HG02588 (cell line): ENCODE results near the gene ABHD12B.
A peak's percentile ranks its signal among the peaks of the same experiment; 100 is the strongest.
"Not testable (repeated sequence)": the region's sequence is repeated elsewhere in the genome, so short reads cannot be mapped to it uniquely, and the experiment has no call there.

Source experiments
- ATAC-seq: cut with Tn5 transposase; IDR thresholded peaks from one replicate; pipeline ENCODE4 v1.9.1; 2021; ENCODE audit warnings: mild to moderate bottlenecking, moderate library complexity; ENCODE audit not compliant: unreplicated experiment

Gene ABHD12B

GRCh38 chr14:50932156-50932555 lies 60.3 kb downstream of the ABHD12B start:
- ATAC-seq = no peak

- ATAC-seq = no peak
Measured at GRCh38 chr14:50932592-50933495, 61.0 kb downstream of the ABHD12B start.

DNA sequence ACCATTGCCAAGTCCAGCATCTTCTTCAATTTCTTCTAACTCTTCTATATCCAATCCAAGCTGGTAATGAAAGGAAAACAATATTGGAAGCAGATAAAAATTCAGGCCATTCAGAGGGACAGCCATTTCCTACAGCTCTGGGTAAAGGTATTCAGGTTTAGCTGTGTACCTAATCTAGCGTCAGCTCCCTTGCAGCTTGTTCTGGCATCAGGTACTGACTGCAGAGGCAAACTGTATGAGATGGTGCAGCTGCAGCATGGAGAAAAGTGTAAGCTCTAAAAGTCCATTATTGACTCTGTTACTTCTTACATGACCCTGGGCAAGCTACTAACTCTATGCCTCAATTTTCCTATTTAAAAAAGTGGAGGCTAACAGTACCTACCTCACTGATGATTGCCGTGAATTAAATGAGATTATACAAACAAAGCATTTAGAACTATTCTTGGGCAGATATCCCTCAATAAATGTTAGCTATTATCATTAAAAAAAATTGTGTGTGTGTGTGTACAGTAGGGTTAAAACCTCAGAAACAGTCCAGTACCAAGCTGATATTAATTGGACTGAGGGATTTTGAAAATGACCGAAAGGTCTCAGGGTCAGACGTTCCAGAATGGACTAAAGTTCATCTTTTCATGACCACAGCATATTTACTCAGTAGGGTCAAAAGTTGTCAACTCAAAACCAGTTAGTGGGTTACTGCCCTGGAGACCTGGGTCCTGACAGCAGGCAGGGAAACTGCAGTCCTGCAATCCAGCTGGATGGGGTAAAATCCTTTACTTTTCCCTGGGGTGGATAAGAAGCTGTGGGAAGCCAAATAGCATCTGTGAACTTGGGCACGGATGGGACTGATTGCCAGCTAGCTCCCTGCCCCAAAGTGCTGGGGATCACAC lies 63.5 kb downstream of the ABHD12B start:
- no peak for ATAC-seq

GRCh38 chr14:50936016-50936340 lies 64.1 kb downstream of the ABHD12B start:
- no peak for ATAC-seq

DNA sequence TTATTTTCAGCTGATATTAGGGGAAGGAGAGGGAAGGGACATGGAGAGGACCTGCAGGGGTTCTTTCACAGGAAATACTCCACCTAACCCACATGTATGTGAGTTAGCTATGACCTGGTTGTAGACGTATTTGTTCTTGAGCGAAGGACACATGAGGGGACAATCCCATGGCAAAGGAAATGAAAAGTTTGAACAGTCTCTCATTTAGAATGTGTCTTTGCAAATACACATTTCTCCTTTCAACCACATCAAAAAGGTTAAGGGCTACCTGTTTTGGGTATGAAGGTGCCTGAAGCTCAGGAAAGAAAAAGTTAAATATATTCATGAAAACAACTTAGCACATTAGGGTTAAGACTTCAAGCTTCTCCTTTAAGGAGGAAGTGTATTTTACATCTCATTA lies 65.0 kb downstream of the ABHD12B start:
- no peak for ATAC-seq

DNA sequence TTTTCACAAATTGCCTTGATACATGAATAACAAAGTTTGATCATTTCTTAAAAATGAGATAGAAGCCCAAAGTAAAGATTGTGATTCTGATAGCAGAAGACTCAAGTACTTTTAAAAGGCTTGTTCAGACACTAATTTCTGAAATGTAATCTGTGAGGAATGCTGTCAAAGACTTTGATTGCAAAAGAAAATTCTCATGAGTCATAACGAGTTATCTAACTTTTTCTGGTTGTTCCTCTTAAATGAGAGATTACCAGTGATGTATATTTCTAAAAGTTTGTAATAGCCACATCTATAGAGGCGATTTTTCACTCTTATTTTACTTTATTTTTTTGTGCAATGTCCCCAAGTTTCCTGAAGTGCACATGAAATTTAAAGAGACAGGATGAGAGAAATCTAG lies 65.5 kb downstream of the ABHD12B start:
- no peak for ATAC-seq

- no peak for ATAC-seq
Measured at GRCh38 chr14:50937800-50938199, 65.9 kb downstream of the ABHD12B start.

DNA sequence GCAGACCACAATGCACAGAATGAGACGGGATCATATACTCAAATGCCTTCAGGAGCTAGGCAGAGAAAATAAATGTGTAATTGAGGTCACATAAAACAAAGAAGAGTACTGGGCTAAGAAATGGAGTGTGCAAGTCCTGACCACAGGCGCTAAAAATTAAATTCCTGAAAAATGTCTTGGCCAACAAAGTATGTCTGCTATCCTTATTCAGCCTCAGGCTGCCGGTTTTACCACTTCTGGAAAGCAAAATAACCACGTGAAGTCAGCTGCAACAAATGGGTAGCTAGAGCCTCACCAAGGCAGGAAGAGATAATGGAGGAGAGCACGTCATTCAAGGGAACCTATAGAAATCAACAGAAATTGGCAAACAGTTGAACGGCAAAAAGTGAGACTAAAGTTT lies 69.3 kb downstream of the ABHD12B start:
- ATAC-seq = no peak

GRCh38 chr14:50941638-50942037 lies 69.8 kb downstream of the ABHD12B start:
- ATAC-seq = not testable (repeated sequence)

GRCh38 chr14:50943261-50943942 lies 71.5 kb downstream of the ABHD12B start:
- no peak for ATAC-seq

DNA sequence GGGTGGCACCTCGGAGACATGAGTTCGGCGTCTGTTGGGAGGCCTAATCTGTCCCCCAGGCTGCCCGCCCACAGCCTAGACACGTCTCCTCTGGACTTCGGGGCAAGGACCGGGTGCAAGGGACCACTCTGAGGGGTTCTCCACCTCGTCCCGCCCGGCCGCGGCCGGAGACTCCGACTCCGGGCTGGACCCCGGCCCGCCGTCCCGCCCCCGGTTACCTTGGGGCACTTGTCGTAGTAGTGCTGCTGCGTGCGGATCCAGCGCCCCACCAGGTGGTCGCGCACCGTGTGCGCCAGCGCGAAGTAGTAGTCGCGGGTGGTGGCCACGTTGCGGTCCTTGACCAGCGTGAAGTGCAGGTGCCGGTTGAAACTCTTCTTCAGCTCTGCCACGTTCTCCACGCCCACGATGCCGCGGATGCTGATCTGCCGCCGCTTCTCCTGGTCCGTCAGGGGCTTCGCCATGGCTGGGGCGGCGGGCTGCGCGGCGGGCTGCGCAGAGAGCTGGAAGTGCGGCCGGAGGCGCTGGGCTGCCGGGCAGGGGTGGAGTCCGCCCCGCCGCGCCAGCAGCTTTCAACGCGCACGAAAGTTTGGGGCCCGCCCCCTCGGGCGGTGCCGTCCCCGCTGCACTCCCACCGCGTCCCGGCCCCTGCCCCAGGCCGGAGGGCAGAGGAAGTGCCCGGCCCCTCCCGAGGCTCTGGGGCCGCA lies 72.2 kb downstream of the ABHD12B start, which contains the start of gene PYGL:
Gene PYGL (minus strand): TSS at position 541 of the 704 bp plus-strand sequence. CDS start 80 bp downstream, at position 461.
- peak; percentile 55 for ATAC-seq

DNA sequence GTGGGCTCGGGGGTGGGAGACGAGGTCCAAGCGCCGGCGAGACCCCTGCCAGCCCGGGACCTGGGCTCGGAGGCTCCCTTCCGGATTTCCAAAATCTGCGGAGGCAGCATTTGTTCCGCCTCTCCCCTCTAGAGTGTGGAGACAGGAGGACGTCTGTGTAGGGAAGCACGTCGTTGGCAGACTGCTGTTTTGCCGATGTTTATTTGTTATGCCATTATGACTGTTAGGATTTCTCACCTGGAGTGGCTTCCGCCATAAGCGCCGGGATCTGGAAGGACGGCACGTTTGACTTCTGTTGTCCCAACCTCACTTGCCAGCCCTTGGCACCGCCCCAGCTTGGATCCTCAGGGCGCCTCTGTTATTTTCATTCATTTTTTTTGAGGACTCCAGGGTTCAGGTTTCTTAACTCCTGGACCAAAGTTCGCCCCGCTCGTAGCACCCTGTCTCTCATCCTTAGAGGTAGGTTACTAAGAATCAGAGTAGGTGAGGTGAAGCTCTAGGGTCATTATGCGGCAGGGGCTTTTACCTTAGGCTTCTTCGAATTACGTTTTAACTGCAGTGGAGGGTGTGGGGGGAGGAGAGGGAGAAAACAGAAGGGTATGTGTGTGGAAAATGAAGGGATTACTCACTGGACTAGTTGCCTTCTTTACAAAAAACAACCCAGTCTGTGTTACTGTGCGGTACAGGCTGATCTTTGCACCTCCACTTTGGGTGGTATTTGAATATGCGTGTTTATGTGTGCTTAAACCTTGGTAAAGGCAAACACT lies 73.0 kb downstream of the ABHD12B start:
- no peak for ATAC-seq

DNA sequence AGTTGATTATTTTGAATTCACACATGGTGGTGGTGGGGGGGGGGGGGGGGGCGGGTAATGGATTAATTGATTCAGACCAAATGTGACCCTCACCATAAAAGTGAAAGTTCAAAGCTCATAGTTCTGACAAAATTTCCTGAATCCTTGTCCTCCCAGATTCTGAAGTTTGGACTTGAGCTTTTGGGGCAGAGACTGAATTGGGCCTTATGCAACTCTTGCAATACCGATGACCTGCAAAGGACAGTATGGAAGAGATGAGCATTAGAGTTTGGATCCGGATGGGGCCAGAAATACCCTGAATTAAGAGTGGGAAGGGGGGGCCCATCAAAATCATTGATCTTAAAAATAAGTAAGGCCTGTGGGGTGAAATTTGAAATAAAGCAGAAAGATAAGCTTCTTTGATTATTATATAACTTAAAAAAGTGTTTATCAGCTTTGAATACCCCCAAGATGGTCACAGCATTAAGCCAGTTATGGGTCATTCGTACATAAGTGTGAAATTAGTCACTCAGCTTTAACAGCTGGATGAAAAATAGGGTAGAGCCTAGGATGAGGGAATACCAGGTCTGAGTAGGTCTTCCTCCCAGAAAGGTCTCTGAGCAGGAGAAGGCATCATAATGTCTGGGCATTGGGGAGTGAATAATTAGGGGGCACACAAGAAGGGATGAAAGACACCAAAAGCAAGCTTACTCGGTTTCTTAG lies 74.5 kb downstream of the ABHD12B start:
- ATAC-seq = no peak

- ATAC-seq = no peak
Measured at GRCh38 chr14:50947446-50947845, 75.6 kb downstream of the ABHD12B start.

DNA sequence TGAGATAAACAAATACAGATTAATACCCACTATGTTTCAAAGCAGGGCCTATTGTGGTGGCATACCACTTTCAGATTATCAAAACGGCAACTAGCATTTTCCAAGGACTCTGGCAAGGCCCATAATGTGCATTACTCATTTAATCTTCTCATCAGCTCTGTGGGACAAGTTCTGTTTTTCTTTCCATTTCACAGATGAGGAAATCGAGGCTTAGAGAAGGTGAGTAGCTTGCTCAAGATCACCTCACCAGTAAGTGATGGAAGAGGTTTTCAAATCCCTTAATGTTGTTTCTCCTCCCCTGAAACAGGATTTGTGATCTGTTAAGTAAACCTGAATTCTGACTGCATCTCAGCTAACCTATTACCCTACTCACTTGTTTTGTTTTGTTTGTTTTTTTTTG lies 76.4 kb downstream of the ABHD12B start:
- ATAC-seq = no peak

DNA sequence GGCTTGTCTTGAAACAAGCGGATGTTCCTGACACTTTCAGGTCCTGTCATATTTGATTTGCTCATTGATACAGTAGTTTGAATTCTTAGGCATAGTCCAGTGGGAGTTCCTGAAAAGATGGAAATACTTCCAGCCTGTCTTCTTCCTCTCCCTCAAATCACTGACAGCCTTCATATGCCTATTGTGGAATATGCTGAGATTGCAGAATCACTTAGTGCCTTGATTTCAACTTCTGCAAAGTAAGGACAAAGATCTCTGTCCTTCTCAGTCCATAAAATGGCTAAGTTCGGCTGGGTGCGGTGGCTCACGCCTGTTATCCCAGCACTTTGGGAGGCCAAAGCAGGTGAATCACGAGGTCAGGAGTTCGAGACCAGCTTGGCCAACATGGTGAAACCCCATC lies 79.2 kb downstream of the ABHD12B start:
- ATAC-seq = no peak

DNA sequence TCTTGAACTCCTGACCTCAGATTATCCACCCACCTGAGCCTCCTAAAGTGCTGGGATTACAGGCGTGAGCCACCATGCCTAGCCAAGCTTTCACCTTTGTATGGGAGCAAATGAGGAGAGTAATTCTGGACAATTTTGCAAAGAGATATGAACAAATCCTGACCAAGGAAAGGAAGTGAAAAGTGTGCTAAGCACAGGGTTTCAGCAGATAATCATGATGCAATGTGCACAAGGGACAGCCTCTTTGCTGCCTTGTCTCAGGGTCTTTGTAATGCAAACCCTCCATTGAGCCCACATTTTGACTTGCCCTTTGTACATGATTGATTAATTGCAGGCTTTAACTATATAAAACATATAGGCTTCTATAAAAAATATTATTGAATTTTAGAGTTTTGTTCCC lies 81.6 kb downstream of the ABHD12B start:
- no peak for ATAC-seq
